Measurements from ENCODE around the gene FIGLA. TPM values are rescaled to one million over a fixed set of nuclear protein-coding genes. Genes with fewer than 3 reads are reported as not detected.

FIGLA gene
- total RNA-seq, 1 experiment from 2014 or later = not detected

- TF ChIP-seq ARID4B (CRISPR knock-in tag; IDR thresholded peaks at IDR 0.05; ENCODE audit: borderline replicate concordance) = no peak
- no peak for TF ChIP-seq JUN (CRISPR knock-in tag; IDR thresholded peaks at IDR 0.05)
- TF ChIP-seq HMGXB4 (CRISPR knock-in tag; IDR thresholded peaks at IDR 0.05) = no peak
- TF ChIP-seq SP1 (CRISPR knock-in tag; conservative IDR thresholded peaks at IDR 0.05) = no peak
- no peak for TF ChIP-seq GTF2I (CRISPR knock-in tag; conservative IDR thresholded peaks at IDR 0.05)
Measured at GRCh38 chr2:70817284-70817954, 27.0 kb upstream of the FIGLA start (continued).

- Mint-ChIP-seq H3K36me3 (no peaks in the 10 kb centered on the region), H3K27ac (no peak overlapping the region), H3K27me3 (ENCODE audit: low read depth) (peaks cover 51% of the 10 kb centered on the region), H3K4me3 (no peak overlapping the region), H3K4me1 (no peaks in the 10 kb centered on the region), H3K9me3 (no peaks in the 10 kb centered on the region)
- ChIA-PET CTCF (no interaction called here), POLR2A (no interaction called here)
- no peak for ATAC-seq
- no peak for DNase-seq (ENCODE audit: low spot score)
- TF ChIP-seq ATF2 (CRISPR knock-in tag; IDR thresholded peaks at IDR 0.05; ENCODE audit: borderline replicate concordance, low read depth) (no peak), FOXK1 (CRISPR knock-in tag; IDR thresholded peaks at IDR 0.05) (no peak), EMX1 (CRISPR knock-in tag; IDR thresholded peaks at IDR 0.05) (no peak), ZNF512 (CRISPR knock-in tag; IDR thresholded peaks at IDR 0.05; ENCODE audit: borderline replicate concordance) (no peak), ZNF281 (CRISPR knock-in tag; IDR thresholded peaks at IDR 0.05) (no peak), NR3C1 (CRISPR knock-in tag; conservative IDR thresholded peaks at IDR 0.05; ENCODE audit: low read depth) (no peak), FOXP4 (CRISPR knock-in tag; IDR thresholded peaks at IDR 0.05) (no peak), IRF1 (CRISPR knock-in tag; IDR thresholded peaks at IDR 0.05) (no peak)
Measured at GRCh38 chr2:70816726-70817125, 26.3 kb upstream of the FIGLA start.

All from WTC11 (cell line).